ENCODE measurements around the gene FIGNL2. TPM values are rescaled to one million over a fixed set of nuclear protein-coding genes. Genes with fewer than 3 reads are reported as not detected.

The FIGNL2 gene
- total RNA-seq, 1 experiment from 2014 or later, result 0.02 TPM

GRCh38 chr12:51777457-51777856, 71.1 kb downstream of the FIGNL2 start:
- no peak for DNase-seq

GRCh38 chr12:51774933-51775332, 73.6 kb downstream of the FIGNL2 start:
- no peaks in the 10 kb centered on the region for H3K4me1 ChIP-seq
- peaks cover 3% of the 10 kb centered on the region; the same call in 1 of the 2 replicates for H3K27me3 ChIP-seq
- no peaks in the 10 kb centered on the region for H3K36me3 ChIP-seq
- no peak overlapping the region for H3K4me3 ChIP-seq
- no peak for DNase-seq
- H3K27ac ChIP-seq, result no peak overlapping the region
- H3K9me3 ChIP-seq (replicated peaks), result no peaks in the 10 kb centered on the region

More at GRCh38 chr12:51777457-51777856, 71.1 kb downstream of the FIGNL2 start:
- Histone ChIP-seq H3K9me3 (replicated peaks) (no peaks in the 10 kb centered on the region), H3K27me3 (peaks cover 3% of the 10 kb centered on the region; the same call in 1 of the 2 replicates), H3K27ac (no peak overlapping the region), H3K36me3 (no peaks in the 10 kb centered on the region), H3K4me3 (no peak overlapping the region), H3K4me1 (no peaks in the 10 kb centered on the region)

DNA sequence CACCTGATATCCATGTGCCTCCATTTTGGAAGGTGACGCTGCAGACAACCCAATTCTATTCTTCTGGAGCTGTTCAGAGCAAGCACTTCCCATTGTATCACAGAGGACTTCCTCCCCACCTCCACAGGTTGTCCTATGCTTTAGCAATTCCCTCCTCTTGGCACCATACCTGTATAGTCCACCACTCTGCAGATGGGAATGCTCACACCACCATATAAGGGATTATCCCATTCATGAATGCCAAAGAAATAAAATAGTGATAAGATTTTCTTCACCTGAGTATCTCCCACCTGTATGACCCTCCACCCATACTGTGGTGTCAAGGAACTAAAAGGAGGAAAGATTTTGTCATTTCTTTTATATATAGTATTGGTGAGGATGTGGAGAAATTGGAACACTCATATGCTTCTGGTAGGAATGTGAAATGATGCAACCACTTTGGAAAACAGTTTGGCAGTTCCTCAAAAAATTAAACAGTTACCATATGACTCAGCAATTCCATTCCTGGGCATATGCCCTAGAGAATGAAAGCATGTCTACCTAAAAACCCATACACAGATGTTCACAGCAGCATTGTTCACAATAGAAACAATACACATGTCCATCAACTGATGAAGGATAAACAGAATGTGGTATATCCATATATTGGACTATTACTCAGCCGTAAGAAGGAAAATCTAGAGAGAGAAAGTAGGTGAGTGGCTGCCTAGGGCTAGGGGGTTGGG, 75.2 kb downstream of the FIGNL2 start:
- Histone ChIP-seq H3K36me3 (no peaks in the 10 kb centered on the region), H3K27me3 (peaks cover 15% of the 10 kb centered on the region), H3K4me3 (no peak overlapping the region), H3K9me3 (replicated peaks) (no peaks in the 10 kb centered on the region), H3K27ac (no peak overlapping the region), H3K4me1 (no peaks in the 10 kb centered on the region)
- no peak for DNase-seq

GRCh38 chr12:51771008-51771407, 77.5 kb downstream of the FIGNL2 start:
- no peaks in the 10 kb centered on the region for H3K36me3 ChIP-seq
- H3K4me1 ChIP-seq, result no peaks in the 10 kb centered on the region
- peaks cover 19% of the 10 kb centered on the region for H3K27me3 ChIP-seq
- no peak overlapping the region for H3K4me3 ChIP-seq
- no peak for DNase-seq
- H3K9me3 ChIP-seq (replicated peaks), result no peaks in the 10 kb centered on the region
- H3K27ac ChIP-seq, result no peak overlapping the region

Other genes with a start within 250 kb of the FIGNL2 start
- not detected in 2 replicates for gene ANKRD33, start 39.4 kb upstream of the FIGNL2 start, total RNA-seq (2014; rRNA removed; shearing (Covaris generic))
- 0.33 and 0.36 TPM in 2 replicates for gene ACVRL1, start 58.8 kb upstream of the FIGNL2 start, total RNA-seq (2014; rRNA removed; shearing (Covaris generic))
- 19.8 and 22.4 TPM in 2 replicates for gene ACVR1B, start 103.0 kb upstream of the FIGNL2 start, total RNA-seq (2014; rRNA removed; shearing (Covaris generic))
- gene TAMALIN, start 158.2 kb upstream of the FIGNL2 start, total RNA-seq (2014; rRNA removed; shearing (Covaris generic)), result 3.3 and 4.5 TPM in 2 replicates
- gene NR4A1, start 202.7 kb upstream of the FIGNL2 start, total RNA-seq (2014; rRNA removed; shearing (Covaris generic)), result 9.2 and 10.0 TPM in 2 replicates
- 48.6 and 52.1 TPM in 2 replicates for gene ATG101, start 221.3 kb upstream of the FIGNL2 start, total RNA-seq (2014; rRNA removed; shearing (Covaris generic))
- not detected in 2 replicates for gene SMIM41, start 231.0 kb upstream of the FIGNL2 start, total RNA-seq (2014; rRNA removed; shearing (Covaris generic))

Measured in SJCRH30 (cell line).